GM10266 (cell line): Measurements from ENCODE around the gene NAGPA.

Experiments used
- DNase-seq: peaks from one replicate; pipeline ENCODE4 v3.0.0; 2012; ENCODE audit errors: extremely low spot score
- TF ChIP-seq, protein P1 (sequence below): IDR thresholded peaks from 2 replicates; pipeline ENCODE4 v1.5.1; 2012; ENCODE audit warnings: mild to moderate bottlenecking, low read depth; ENCODE audit not compliant: control insufficient read depth, insufficient read depth; ENCODE audit errors: missing control alignments

NAGPA gene

DNA sequence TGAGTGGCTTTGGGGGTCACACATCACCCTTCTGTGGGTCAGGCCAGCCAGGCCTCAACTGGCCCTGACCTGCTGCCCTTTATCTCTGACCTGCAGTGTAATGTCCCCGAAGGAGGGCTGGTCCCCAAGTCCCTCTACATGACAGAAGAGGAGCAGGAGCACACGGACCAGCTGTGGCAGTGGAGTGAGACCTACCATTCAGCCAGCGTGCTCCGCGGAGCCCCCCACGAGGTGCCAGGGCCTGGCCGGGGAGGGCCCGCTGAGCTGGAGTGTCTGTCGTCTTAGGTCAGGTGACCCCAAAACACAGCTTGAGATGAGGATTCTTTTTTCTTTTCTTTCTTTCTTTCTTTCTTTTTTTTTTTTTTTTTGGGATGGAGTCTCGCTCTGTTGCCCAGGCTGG lies 26.5 kb downstream of the NAGPA start:
- no peak for DNase-seq
- TF ChIP-seq, protein P1, sequence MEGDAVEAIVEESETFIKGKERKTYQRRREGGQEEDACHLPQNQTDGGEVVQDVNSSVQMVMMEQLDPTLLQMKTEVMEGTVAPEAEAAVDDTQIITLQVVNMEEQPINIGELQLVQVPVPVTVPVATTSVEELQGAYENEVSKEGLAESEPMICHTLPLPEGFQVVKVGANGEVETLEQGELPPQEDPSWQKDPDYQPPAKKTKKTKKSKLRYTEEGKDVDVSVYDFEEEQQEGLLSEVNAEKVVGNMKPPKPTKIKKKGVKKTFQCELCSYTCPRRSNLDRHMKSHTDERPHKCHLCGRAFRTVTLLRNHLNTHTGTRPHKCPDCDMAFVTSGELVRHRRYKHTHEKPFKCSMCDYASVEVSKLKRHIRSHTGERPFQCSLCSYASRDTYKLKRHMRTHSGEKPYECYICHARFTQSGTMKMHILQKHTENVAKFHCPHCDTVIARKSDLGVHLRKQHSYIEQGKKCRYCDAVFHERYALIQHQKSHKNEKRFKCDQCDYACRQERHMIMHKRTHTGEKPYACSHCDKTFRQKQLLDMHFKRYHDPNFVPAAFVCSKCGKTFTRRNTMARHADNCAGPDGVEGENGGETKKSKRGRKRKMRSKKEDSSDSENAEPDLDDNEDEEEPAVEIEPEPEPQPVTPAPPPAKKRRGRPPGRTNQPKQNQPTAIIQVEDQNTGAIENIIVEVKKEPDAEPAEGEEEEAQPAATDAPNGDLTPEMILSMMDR: no peak

DNA sequence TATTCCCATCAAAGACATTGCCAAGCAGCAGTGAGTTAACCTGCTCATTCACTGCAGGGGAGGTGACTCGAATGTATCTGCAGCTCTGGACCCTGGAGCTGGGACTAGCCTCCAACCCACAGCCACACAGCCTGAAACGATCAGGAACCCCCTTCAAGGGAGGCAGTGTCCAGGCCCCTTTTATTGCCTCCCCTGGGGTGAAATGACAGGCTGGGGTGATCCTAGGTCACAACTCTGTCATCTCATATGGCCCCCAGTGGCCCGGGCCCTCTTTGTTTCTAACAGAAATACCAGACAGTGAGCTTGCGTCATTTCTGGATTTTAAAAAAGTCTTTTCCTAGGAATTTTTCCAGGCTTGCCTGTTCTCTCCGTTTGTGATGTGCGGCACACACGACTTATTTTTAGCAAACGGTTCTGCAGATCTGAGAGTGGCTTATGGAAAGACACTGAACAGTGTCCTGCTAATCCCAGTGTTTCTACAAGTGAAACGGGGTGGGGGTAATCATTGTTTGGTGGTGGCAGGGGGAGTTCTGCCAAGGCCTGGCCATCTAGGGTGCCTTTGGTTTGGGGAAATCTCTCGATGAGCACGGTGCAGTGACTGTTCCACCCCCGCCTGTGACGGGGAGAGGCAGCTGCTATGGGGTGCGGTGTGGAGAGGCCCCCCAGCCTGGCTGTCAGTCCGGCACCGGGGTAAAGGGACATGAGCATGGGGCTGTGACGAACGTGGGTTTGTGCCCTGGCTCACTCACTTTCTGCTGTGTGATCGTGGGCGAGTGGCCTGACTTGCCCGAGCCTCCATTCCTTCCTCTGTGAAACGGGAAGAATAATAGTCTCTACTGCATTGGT lies 27.2 kb downstream of the NAGPA start:
- no peak for DNase-seq
- TF ChIP-seq, protein P1: no peak

DNA sequence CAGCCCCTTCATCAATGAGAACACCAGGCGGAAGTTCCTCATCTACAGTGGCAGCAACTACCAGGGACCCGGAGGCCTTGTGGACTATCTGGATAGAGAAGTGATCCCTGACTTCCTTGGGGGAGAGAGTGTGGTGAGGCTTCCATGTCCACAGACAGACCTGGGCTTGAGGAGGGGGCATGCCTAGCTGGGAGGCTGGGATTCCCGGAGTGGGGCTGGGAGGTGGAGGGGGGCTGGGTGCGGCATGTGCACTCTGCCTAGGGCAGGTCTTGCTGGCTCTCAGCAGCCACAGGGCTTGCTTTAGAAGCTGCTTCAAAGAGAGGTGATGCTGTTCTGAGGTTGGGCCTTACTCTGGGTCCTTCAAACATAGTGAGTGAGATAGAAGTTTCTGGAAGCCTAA lies 27.8 kb downstream of the NAGPA start:
- TF ChIP-seq, protein P1: no peak
- DNase-seq: no peak

DNA sequence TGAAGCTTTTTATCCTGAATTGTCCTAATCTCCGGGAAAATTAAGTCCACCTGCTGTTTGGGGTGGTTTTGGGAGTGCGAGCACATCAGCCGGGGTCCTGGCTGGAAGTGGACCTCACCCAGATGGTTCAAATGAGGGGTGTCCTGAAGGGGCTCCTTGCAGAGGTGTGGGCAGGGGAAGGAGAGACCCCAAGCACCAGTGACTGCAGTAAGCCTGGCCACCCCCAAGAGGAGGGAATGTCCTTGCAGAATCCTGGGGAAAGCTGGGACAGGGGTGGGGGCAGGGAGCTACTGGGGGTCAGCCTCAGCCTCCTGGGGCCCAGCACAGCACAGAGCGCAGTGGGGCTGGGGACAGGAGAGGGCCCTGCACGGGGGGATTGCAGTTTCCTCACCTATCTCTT lies 29.4 kb downstream of the NAGPA start:
- no peak for DNase-seq
- TF ChIP-seq, protein P1: no peak

DNA sequence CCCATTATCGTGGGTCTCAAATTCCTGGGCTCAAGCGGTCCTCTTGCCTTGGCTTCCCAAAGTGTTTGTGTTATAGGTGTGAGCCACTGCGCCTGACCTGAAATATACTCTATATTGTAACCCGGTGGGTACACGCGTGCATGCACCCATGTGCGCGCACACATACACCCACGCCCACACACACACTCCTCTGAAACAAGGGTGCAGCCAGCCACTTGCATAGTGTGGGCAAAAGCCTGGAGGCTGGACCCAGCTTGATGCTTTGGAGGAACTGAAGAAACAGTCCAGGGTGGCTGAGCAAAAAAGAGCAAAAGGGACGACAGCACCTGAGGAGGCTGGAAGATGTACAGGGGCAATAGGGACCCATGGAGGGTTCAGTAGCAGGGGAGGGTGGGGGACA lies 29.9 kb downstream of the NAGPA start:
- TF ChIP-seq, protein P1: no peak
- DNase-seq: no peak

DNA sequence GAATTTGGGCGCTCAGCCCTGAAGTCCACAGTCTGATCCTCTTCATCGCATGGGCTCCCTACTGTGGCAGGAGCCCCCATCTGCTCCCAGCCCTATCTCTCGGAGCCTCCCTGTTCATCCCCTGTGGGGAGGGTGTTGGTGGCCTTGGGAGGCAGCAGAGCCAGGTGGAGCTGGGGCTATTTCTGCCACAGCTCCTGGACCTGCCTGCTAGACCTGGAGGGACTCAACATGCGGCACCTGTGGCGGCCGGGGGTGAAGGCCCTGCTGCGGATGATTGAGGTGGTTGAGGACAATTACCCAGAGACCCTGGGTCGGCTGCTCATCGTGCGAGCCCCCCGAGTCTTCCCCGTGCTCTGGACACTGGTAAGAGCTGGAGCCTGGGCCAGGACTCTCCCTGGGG lies 30.5 kb downstream of the NAGPA start:
- TF ChIP-seq, protein P1: no peak
- DNase-seq: no peak

DNA sequence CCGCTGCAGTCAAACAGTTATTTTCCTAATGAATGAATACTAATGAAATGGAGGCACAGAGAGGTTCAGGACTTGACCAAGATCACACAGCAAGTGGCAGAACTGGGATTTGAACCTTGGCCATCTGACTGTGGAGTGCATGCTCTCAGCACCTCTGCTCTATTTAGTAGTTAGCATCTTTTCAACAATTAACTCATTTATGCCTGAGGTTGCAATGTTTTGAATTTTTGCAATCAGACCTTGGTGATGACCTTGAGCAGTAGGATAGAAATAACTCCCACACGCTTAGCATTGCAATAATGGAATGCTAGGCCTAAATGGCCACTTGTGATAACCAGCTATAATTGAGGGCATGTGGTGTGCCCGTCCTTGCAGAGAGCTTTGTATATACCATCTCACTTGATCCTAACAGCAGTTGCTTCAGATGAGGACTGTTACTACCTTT lies 31.0 kb downstream of the NAGPA start:
- TF ChIP-seq, protein P1: no peak
- no peak for DNase-seq
